ENCODE measurements around the gene PPP6R3. TPM values are rescaled to one million over a fixed set of nuclear protein-coding genes. Genes with fewer than 3 reads are reported as not detected.

PPP6R3 gene
- total RNA-seq, 1 experiment from 2014 or later, result 138 TPM

- peaks cover 11 to 19% of the 10 kb centered on the region in 2 experiments for H3K4me1 Mint-ChIP-seq
- Histone ChIP-seq H2BK12ac (ENCODE audit: insufficient read length, low read depth, low read length) (no peak overlapping the region), H3K18ac (ENCODE audit: insufficient read length, low read depth, low read length) (no peak overlapping the region), H3K4me1 (ENCODE audit: insufficient read depth, low read length) (no peaks in the 10 kb centered on the region), H3K4me2 (ENCODE audit: insufficient read depth, insufficient read length, low read length) (no peak overlapping the region), H2AK5ac (ENCODE audit: insufficient read length, low read length) (no peak overlapping the region), H4K8ac (replicated peaks; ENCODE audit: insufficient read length, low read depth, low read length) (no peak overlapping the region), H3K27me3 (ENCODE audit: insufficient read depth, low read length) (no peaks in the 10 kb centered on the region), H3K9ac (ENCODE audit: extremely low read depth, insufficient read length, low read length) (no peak overlapping the region), H3K9me3 (ENCODE audit: control insufficient read depth, low read depth, low read length) (no peaks in the 10 kb centered on the region), H2BK5ac (ENCODE audit: insufficient read length, low read length) (no peak overlapping the region), H4K5ac (ENCODE audit: insufficient read length, low read depth, low read length) (no peak overlapping the region), H2BK120ac (ENCODE audit: low read depth, low read length, poor library complexity, severe bottlenecking) (no peak overlapping the region), H3T11ph (ENCODE audit: low read length) (no peak overlapping the region), H4K91ac (ENCODE audit: insufficient read length, low read depth, low read length) (no peak overlapping the region), H2BK15ac (ENCODE audit: low read depth, low read length) (no peak overlapping the region), H3K23ac (ENCODE audit: insufficient read length, low read depth, low read length) (no peak overlapping the region), H3K79me2 (ENCODE audit: insufficient read depth, low read length) (no peaks in the 10 kb centered on the region), H2BK20ac (ENCODE audit: low read depth, low read length, poor library complexity, severe bottlenecking) (no peak overlapping the region), H3K27ac (ENCODE audit: insufficient read length, low read depth, low read length) (no peak overlapping the region), H3K56ac (ENCODE audit: insufficient read length, low read depth, low read length) (no peak overlapping the region), H3K14ac (ENCODE audit: insufficient read depth, low read length) (no peak overlapping the region), H3K4ac (ENCODE audit: low read depth, low read length) (no peak overlapping the region), H4K20me1 (ENCODE audit: control insufficient read depth, insufficient read depth, insufficient read length) (peaks cover 2% of the 10 kb centered on the region), H3K79me1 (ENCODE audit: insufficient read depth, low read depth, low read length, poor library complexity, severe bottlenecking) (peaks cover 10% of the 10 kb centered on the region), H3K23me2 (ENCODE audit: insufficient read length, low read depth, low read length, poor library complexity, severe bottlenecking) (no peaks in the 10 kb centered on the region), H2AFZ (ENCODE audit: low read length) (no peak overlapping the region)
- no peak overlapping the region; a peak in 1 of 7 replicates for H3K27ac Mint-ChIP-seq
- no peaks in the 10 kb centered on the region; a peak in 1 of 5 replicates for H3K9me3 Mint-ChIP-seq
- no peak overlapping the region for H3K4me3 Mint-ChIP-seq
- no peak for TF ChIP-seq CTCF (conservative IDR thresholded peaks at IDR 0.05)
- H3K27me3 Mint-ChIP-seq (ENCODE audit: low read depth), result no peaks in the 10 kb centered on the region
- WGBS (ENCODE audit: extremely low coverage, insufficient read length, low lambda C conversion rate), result no CpG with 5 or more reads among the region's 2 CpGs
- DNase-seq, result no peak
- H3K36me3 Mint-ChIP-seq (ENCODE audit: insufficient read depth in 1 of 3, low read depth in 3 of 3), result peaks cover 13 to 72% (median 64%) of the 10 kb centered on the region in 3 experiments
These were observed 92.0 kb downstream of the PPP6R3 start for GRCh38 chr11:68552542-68552941.

Data from H9 (cell line).